GM23248 (cell line): ENCODE data around the gene CDH4.

Experiments
- EZH2 ChIP-seq: fragments of 200-600 bp; sonication (generic); IDR thresholded peaks from 2 replicates; pipeline ENCODE4 v1.6.1; 2018; ENCODE audit warnings: antibody characterized with exemption, mild to moderate bottlenecking; ENCODE audit not compliant: insufficient read depth, poor library complexity, severe bottlenecking
- EZH2phosphoT487 ChIP-seq: fragments of 200-600 bp; sonication (generic); IDR thresholded peaks from 2 replicates; pipeline ENCODE4 v1.6.1; 2018; ENCODE audit warnings: antibody characterized with exemption, moderate library complexity, mild to moderate bottlenecking, low read depth; ENCODE audit not compliant: insufficient read depth

GRCh38 chr20:61372137-61373054 lies 120.3 kb downstream of the CDH4 start:
- TF ChIP-seq EZH2 (no peak), EZH2phosphoT487 (no peak)
